SU-DHL-6 (cell line): ENCODE measurements around the gene SELENOT.
A peak's percentile ranks its signal among the peaks of the same experiment; 100 is the strongest.
"Not testable (repeated sequence)": the region's sequence is repeated elsewhere in the genome, so short reads cannot be mapped to it uniquely, and the experiment has no call there.

Experiments
- H2AFZ ChIP-seq: fragments of 200-600 bp; sonication (generic); 2 replicates; pipeline ENCODE4 v1.6.1; 2014; ENCODE audit warnings: low read depth, mild to moderate bottlenecking, moderate library complexity, mixed read lengths, antibody characterized with exemption, low read length; ENCODE audit not compliant: severe bottlenecking
- H3F3A ChIP-seq: fragments of 200-600 bp; shearing (Covaris generic); 2 replicates; pipeline ENCODE4 v1.6.0; 2016; ENCODE audit warnings: antibody characterized with exemption, mild to moderate bottlenecking; ENCODE audit not compliant: insufficient read depth
- H3K27ac ChIP-seq: fragments of 200-600 bp; sonication (generic); 2 replicates; pipeline ENCODE4 v1.5.1; 2016; ENCODE audit warnings: low read depth, mild to moderate bottlenecking, low read length, moderate library complexity, mixed read lengths
- H3K27me3 ChIP-seq: fragments of 200-600 bp; sonication (generic), shearing (Covaris generic); 2 replicates; pipeline ENCODE4 v1.6.0; 2014; ENCODE audit warnings: mild to moderate bottlenecking, low read length
- H3K36me3 ChIP-seq: fragments of 200-600 bp; sonication (generic); 2 replicates; pipeline ENCODE4 v1.6.1; 2014; ENCODE audit warnings: mild to moderate bottlenecking, low read length, mixed read lengths
- H3K4me2 ChIP-seq: fragments of 300-600, 200-600 bp; shearing (Covaris generic), sonication (generic); 2 replicates; pipeline ENCODE4 v1.6.0; 2014; ENCODE audit warnings: low read length, low read depth, mild to moderate bottlenecking; ENCODE audit not compliant: poor library complexity, severe bottlenecking
- H3K4me3 ChIP-seq: fragments of 200-600 bp; sonication (generic); 2 replicates; pipeline ENCODE4 v1.5.1; 2014; ENCODE audit warnings: antibody characterized with exemption, low read length, mild to moderate bottlenecking, mixed read lengths; ENCODE audit not compliant: insufficient read depth, poor library complexity, severe bottlenecking
- H3K79me2 ChIP-seq: fragments of 200-600 bp; sonication (generic); 2 replicates; pipeline ENCODE4 v1.6.1; 2014; ENCODE audit warnings: mild to moderate bottlenecking, low read length, moderate library complexity; ENCODE audit not compliant: insufficient read depth
- H3K9ac ChIP-seq: fragments of 200-600 bp; sonication (generic); 2 replicates; pipeline ENCODE4 v1.7.0; 2014; ENCODE audit warnings: mild to moderate bottlenecking, low read length
- H3K9me2 ChIP-seq: fragments of 200-600 bp; sonication (generic); replicated peaks from 2 replicates; pipeline ENCODE4 v1.6.1; 2014; ENCODE audit warnings: low read length; ENCODE audit not compliant: insufficient read depth
- H3K9me3 ChIP-seq: fragments of 200-600 bp; sonication (generic); 2 replicates; pipeline ENCODE4 v1.6.1; 2014; ENCODE audit warnings: low read length, mixed read lengths; ENCODE audit not compliant: insufficient read depth
- H4K20me1 ChIP-seq: fragments of 200-600 bp; sonication (generic); 2 replicates; pipeline ENCODE4 v1.6.1; 2014; ENCODE audit warnings: low read depth, mild to moderate bottlenecking, antibody characterized with exemption, low read length, moderate library complexity, mixed read lengths
- CTCF ChIP-seq: fragments of 200-600 bp; sonication (generic); IDR thresholded peaks from one replicate; pipeline ENCODE4 v1.5.1; 2017; ENCODE audit warnings: antibody characterized with exemption, mild to moderate bottlenecking, low read length, moderate library complexity; ENCODE audit not compliant: insufficient read depth, poor library complexity, severe bottlenecking
- EZH2phosphoT487 ChIP-seq: fragments of 200-600 bp; sonication (generic), shearing (Covaris generic); conservative IDR thresholded peaks from 2 replicates; pipeline ENCODE4 v1.6.1; 2018; ENCODE audit warnings: mild to moderate bottlenecking, antibody characterized with exemption, low read length, moderate library complexity, mixed read lengths

The SELENOT gene

DNA sequence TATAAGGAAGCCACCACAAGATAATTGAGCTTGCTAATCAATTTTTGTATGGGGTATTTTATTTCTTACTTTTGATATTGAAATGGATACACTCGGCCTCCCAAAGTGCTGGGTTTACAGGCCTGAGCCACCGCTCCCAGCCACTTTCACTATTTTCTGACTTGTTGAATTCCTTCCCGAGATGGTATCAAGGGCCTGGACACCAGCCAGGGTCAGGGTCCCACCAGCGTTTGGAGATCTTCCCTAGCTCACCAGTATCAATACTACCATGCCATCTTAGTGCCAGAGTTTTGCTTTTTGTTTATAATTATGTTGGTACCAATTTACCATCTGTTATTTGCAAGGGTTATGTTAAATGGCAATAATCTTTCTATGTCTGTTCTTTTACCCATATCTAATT is 5.5 kb upstream of the SELENOT start:
- no peaks in the 10 kb centered on the region for H3K27me3 ChIP-seq
- H2AFZ ChIP-seq, result no peak overlapping the region
- H3K4me2 ChIP-seq, result peak overlapping the region; percentile 97
- TF ChIP-seq EZH2phosphoT487 (no peak), CTCF (no peak)
- no peaks in the 10 kb centered on the region for H4K20me1 ChIP-seq
- H3K9me2 ChIP-seq, result no peaks in the 10 kb centered on the region
- peaks cover 27% of the 10 kb centered on the region for H3F3A ChIP-seq
- H3K36me3 ChIP-seq, result no peaks in the 10 kb centered on the region
- no peaks in the 10 kb centered on the region for H3K9me3 ChIP-seq
- H3K79me2 ChIP-seq, result peaks cover 73% of the 10 kb centered on the region
- no peak overlapping the region for H3K4me3 ChIP-seq
- H3K27ac ChIP-seq, result peak overlapping the region; percentile 92; the same call in 1 of the 2 replicates
- no peak overlapping the region for H3K9ac ChIP-seq

DNA sequence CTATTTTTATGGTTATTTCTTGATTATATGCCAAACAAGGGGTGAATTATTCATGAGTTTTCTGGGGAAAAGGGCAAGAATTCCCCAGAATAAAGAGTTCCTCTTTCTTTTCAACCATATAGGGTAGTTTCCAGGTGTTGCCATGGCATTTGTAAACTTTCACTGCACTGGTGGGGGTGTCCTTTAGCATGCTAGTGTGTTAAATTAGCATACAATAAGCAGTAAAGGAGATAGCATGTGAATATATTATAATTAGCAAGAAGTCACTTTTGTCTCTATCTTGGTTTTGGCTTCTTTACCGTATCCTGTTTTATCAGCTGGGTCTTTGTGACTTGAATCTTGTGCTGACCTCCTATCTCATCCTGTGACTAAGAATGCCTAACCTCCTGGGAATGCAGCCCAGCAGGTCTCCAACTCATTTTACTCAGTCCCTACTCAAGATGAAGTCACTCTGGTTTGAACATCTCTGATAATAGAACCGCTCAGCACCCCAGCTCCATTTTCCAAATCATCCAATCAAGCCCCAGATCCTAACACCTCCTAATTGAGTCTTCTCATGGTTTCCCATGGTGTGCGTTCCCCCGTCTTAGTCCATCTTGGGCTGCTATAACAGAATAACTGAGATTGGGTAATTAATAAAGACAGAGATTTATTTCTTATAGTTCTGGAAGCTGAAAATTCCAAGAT is 3.4 kb upstream of the SELENOT start:
- Histone ChIP-seq H3K9me2 (no peaks in the 10 kb centered on the region), H3K36me3 (peaks cover 5% of the 10 kb centered on the region; the same call in 1 of the 2 replicates), H3K27ac (peak overlapping the region; percentile 92), H3F3A (peaks cover 36% of the 10 kb centered on the region), H3K9me3 (no peaks in the 10 kb centered on the region), H3K4me2 (peak overlapping the region; percentile 97), H4K20me1 (no peaks in the 10 kb centered on the region), H2AFZ (no peak overlapping the region), H3K79me2 (peaks cover 88% of the 10 kb centered on the region), H3K9ac (peak overlapping the region; percentile 81), H3K27me3 (no peaks in the 10 kb centered on the region), H3K4me3 (peak overlapping the region; percentile 99)
- TF ChIP-seq EZH2phosphoT487, result no peak
- no peak for TF ChIP-seq CTCF

DNA sequence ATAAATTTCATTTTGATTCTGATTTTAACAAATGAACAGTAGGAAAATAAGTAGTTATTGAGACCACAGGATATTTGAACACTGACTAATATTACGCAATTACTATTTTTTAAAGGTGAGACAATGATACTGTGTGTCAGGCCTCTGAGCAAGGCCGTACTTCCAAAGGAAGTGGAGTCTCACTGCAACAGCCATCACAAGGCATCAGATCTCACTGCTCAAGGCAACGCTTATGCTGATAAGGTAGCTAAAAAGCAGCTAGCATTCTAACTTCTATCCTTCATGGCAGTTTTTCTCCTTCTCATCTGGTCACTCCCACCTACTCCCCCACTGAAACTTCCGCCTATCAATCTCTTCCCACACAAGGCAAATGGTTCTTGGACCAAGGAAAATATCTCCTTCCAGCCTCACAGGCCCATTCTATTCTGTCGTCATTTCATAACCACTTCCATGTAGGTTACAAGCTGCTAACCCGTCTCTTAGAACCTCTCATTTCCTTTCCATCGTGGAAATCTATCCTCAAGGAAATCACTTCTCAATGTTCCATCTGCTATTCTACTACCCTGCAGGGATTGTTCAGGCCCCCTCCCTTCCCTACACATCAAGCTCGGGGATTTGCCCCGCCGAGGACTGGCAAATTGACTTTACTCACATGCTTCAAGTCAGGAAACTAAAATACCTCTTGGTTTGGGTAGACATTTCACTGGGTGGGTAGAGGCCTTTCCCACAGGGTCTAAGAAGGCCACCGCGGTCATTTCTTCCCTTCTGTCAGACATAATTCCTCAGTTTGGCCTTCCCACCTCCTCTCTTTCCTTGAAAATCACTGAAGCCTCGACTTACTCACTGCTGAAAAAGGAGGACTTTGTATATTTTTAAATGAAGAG is 2.2 kb upstream of the SELENOT start:
- H3K27me3 ChIP-seq, H3K9me2 ChIP-seq, H4K20me1 ChIP-seq, H2AFZ ChIP-seq, H3K9me3 ChIP-seq: not testable (repeated sequence)
- H3K36me3 ChIP-seq, result peaks cover 15% of the 10 kb centered on the region; the same call in 1 of the 2 replicates
- peak overlapping the region; percentile 92 for H3K27ac ChIP-seq
- peak overlapping the region; percentile 99 for H3K4me3 ChIP-seq
- peaks cover 88% of the 10 kb centered on the region for H3K79me2 ChIP-seq
- H3F3A ChIP-seq, result peaks cover 46% of the 10 kb centered on the region
- peak overlapping the region; percentile 97 for H3K4me2 ChIP-seq
- H3K9ac ChIP-seq, result peak overlapping the region; percentile 81
